ENCODE data around the gene CETP. TPM values are rescaled to one million over a fixed set of nuclear protein-coding genes. Genes with fewer than 3 reads are reported as not detected.

CETP gene
- total and polyA plus RNA-seq, 2 of the 13 experiments (the other 11 are each of a cell fraction or from before 2014, with no cell fraction given): 0.31 to 9.8 TPM

GRCh38 chr16:56932721-56933619, 28.8 kb upstream of the CETP start (continued):
- TF ChIP-seq, protein P1, sequence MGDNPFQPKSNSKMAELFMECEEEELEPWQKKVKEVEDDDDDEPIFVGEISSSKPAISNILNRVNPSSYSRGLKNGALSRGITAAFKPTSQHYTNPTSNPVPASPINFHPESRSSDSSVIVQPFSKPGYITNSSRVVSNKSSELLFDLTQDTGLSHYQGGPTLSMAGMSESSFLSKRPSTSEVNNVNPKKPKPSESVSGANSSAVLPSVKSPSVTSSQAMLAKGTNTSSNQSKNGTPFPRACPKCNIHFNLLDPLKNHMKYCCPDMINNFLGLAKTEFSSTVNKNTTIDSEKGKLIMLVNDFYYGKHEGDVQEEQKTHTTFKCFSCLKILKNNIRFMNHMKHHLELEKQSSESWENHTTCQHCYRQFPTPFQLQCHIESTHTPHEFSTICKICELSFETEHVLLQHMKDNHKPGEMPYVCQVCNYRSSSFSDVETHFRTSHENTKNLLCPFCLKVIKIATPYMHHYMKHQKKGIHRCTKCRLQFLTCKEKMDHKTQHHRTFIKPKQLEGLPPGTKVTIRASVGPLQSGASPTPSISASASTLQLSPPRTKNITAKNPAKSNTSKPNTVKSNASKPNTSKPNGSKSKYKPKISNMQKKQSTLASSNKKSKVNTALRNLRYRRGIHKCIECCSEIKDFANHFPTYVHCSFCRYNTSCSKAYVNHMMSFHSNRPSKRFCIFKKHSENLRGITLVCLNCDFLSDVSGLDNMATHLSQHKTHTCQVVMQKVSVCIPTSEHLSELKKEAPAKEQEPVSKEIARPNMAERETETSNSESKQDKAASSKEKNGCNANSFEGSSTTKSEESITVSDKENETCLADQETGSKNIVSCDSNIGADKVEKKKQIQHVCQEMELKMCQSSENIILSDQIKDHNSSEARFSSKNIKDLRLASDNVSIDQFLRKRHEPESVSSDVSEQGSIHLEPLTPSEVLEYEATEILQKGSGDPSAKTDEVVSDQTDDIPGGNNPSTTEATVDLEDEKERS (CRISPR knock-in tag; IDR thresholded peaks at IDR 0.05): peak; percentile 78; the same call in 1 of the 2 replicates
- peak; percentile 80; the same call in 1 of the 2 replicates for TF ChIP-seq TFAP4 (IDR thresholded peaks at IDR 0.05; ENCODE audit: borderline replicate concordance, low read depth)
- TF ChIP-seq TBX2 (CRISPR knock-in tag; IDR thresholded peaks at IDR 0.05; ENCODE audit: borderline replicate concordance): peak; percentile 74; the same call in 1 of the 2 replicates
- peak; percentile 59; the same call in 1 of the 2 replicates for TF ChIP-seq ZNF205 (CRISPR knock-in tag; IDR thresholded peaks at IDR 0.05)
- peak; percentile 91 for TF ChIP-seq NFKBIZ (CRISPR knock-in tag; IDR thresholded peaks at IDR 0.05)
- peak; percentile 78 for TF ChIP-seq YY1 (IDR thresholded peaks at IDR 0.05; ENCODE audit: insufficient read depth, insufficient replicate concordance, low read depth, low read length)
- no peak for TF ChIP-seq ZNF577 (CRISPR knock-in tag; IDR thresholded peaks at IDR 0.05; ENCODE audit: borderline replicate concordance, low read depth)
- TF ChIP-seq ZNF441 (CRISPR knock-in tag; IDR thresholded peaks at IDR 0.05; ENCODE audit: borderline replicate concordance): peak; percentile 63
- TF ChIP-seq, protein P2, sequence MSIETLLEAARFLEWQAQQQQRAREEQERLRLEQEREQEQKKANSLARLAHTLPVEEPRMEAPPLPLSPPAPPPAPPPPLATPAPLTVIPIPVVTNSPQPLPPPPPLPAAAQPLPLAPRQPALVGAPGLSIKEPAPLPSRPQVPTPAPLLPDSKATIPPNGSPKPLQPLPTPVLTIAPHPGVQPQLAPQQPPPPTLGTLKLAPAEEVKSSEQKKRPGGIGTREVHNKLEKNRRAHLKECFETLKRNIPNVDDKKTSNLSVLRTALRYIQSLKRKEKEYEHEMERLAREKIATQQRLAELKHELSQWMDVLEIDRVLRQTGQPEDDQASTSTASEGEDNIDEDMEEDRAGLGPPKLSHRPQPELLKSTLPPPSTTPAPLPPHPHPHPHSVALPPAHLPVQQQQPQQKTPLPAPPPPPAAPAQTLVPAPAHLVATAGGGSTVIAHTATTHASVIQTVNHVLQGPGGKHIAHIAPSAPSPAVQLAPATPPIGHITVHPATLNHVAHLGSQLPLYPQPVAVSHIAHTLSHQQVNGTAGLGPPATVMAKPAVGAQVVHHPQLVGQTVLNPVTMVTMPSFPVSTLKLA (IDR thresholded peaks at IDR 0.05): peak; percentile 97
- no peak; the same call in 1 of the 2 replicates for TF ChIP-seq ZNF24 (IDR thresholded peaks at IDR 0.05)
- TF ChIP-seq NFYC (CRISPR knock-in tag; IDR thresholded peaks at IDR 0.05): peak; percentile 42
- no peak for TF ChIP-seq SOX6 (IDR thresholded peaks at IDR 0.05)
- TF ChIP-seq SOX6 (CRISPR knock-in tag; IDR thresholded peaks at IDR 0.05): peak; percentile 81
- TF ChIP-seq ARNTL (CRISPR knock-in tag; IDR thresholded peaks at IDR 0.05): peak; percentile 98
- peak in 1 of 2 experiments; percentile 13; a peak in 1 of 4 replicates for TF ChIP-seq NR2F1 (CRISPR knock-in tag; IDR thresholded peaks at IDR 0.05)
- peak; percentile 46 for TF ChIP-seq ZNF574 (CRISPR knock-in tag; IDR thresholded peaks at IDR 0.05)
- peak; percentile 80 for TF ChIP-seq MIXL1 (CRISPR knock-in tag; IDR thresholded peaks at IDR 0.05)
- no peak for TF ChIP-seq DDIT3 (CRISPR knock-in tag; IDR thresholded peaks at IDR 0.05)
- 0 out of 2 replicates have a peak, but pooled peaks have one; percentile 85 for TF ChIP-seq CC2D1A (CRISPR knock-in tag; IDR thresholded peaks at IDR 0.05)
- no peak for TF ChIP-seq MTA3 (CRISPR knock-in tag; IDR thresholded peaks at IDR 0.05)
